Fibroblast of skin of right quadriceps (primary cell): Measurements from ENCODE around the gene SSBP4.
A peak's percentile ranks its signal among the peaks of the same experiment; 100 is the strongest.

ENCODE experiments used
- DNase-seq: peaks from one replicate; pipeline ENCODE4 v3.0.0-alpha.2; 2013

The SSBP4 gene

GRCh38 chr19:18473003-18473705 is 54.0 kb downstream of the SSBP4 start:
- no peak for DNase-seq

DNA sequence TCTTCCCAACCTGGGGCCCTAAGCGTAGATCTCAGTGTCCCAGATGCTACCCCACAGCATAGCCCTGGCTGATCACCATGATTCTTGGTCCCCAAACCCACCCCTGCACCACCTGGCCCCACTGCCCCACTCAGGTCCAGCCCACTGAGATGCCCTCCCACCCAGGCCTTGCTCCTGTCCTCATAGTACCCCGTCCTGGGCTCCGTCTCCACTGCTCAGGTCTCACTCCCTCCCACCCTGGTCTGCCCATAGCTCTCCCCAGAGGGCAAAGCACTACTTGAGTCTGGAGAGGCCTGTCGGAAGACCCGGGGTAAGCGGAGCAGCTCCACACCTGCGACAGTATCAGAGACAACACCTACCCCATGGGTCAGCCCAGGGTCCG is 54.5 kb downstream of the SSBP4 start:
- no peak for DNase-seq

- no peak for DNase-seq
Observed at GRCh38 chr19:18474366-18474887, 55.2 kb downstream of the SSBP4 start.

DNA sequence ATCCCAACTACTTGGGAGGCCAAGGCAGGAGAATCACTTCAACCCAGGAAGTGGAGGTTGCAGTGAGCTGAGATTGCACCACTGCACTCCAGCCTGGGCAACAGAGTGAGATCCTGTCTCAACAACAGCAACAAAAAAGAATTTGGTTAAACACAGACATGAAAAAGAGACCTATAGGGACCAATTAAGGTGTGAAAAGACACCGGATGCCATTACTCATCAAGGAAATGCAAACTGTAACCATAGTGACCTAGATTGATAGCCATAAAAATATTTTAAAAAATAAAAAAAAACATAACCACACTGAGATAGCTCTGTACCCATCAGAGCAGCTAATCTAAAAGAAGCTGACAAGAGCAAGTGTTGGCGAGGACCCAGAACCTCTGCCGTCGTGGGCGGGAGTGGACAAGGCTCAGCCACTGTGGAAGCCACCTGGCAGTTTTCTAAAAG is 55.8 kb downstream of the SSBP4 start:
- DNase-seq = no peak

- DNase-seq = no peak
Observed at GRCh38 chr19:18475762-18476331, 56.6 kb downstream of the SSBP4 start.

- no peak for DNase-seq
Observed at GRCh38 chr19:18476507-18477041, 57.4 kb downstream of the SSBP4 start.

- no peak for DNase-seq
Observed at GRCh38 chr19:18477042-18477779, 58.0 kb downstream of the SSBP4 start.

GRCh38 chr19:18477974-18478373 is 58.8 kb downstream of the SSBP4 start:
- no peak for DNase-seq

DNA sequence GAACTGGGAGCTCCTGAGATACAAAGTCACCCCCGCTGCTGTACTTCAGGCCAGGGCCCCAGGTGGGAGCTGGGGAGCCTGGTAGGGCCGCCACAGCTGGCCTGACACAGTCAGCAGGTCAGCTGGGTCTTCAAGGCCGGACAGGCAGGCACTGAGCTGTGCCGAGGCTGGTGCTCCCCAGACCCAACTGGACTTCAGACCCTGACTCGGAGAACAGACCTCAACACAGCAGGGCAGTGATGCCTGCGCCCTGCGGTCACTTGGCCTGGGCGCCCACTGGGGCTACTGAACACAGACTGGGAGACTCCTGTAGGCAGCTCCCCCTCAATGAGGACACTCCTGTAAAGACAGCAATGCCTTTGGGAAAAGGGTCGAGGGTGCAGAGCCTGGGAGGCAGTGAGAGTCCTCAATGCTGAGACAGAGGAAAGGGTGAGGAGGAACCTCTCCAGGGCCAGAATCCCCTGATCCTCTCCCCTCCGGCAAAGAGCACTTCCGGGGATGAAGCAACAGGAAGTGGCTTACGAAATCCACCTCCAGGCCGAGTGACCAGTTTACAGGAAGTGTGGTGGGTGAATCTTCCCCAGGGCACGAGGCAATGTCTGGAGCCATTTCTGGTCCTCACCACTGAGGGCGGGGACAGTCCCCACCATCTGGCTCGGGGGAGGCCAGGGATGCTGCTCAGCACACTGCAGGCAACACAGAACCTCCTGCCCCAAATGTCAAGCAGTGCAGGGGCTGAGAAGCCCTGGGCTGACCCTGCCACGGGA is 59.5 kb downstream of the SSBP4 start:
- DNase-seq = peak; percentile 81

DNA sequence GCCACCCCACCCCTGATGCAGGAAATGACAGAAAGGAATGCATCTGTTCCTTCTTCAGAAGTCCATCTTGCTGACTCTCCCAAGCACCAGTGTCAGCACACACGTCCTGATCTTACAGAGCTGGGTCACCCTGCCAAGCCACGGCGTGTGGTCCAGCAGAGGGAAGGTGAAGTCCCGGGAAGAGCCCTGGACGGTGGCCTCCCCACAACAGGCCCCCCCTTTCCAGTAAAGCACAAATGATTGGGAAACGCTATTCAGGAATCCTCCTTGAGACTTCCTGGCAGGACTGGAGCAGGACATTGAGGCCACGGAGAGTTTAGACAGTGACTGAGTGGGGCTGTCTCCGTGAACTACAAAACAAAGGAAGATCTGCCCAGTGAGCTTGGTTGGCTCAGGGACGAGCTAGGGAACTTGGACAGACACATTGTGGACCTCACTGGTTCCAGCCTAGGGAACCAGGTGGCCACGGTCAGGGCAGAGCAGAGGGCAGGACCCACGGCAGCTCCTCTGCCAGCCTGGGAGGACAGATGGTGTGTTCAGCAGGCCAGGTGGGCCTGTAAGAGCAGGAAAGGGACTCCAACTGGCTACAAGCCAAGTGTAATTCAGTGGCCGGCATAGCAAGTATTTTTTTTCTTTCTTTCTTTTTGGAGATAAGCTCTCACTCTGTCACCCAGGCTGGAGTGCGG is 61.0 kb downstream of the SSBP4 start:
- peak; percentile 42 for DNase-seq

GRCh38 chr19:18481505-18482222 is 62.5 kb downstream of the SSBP4 start:
- no peak for DNase-seq

DNA sequence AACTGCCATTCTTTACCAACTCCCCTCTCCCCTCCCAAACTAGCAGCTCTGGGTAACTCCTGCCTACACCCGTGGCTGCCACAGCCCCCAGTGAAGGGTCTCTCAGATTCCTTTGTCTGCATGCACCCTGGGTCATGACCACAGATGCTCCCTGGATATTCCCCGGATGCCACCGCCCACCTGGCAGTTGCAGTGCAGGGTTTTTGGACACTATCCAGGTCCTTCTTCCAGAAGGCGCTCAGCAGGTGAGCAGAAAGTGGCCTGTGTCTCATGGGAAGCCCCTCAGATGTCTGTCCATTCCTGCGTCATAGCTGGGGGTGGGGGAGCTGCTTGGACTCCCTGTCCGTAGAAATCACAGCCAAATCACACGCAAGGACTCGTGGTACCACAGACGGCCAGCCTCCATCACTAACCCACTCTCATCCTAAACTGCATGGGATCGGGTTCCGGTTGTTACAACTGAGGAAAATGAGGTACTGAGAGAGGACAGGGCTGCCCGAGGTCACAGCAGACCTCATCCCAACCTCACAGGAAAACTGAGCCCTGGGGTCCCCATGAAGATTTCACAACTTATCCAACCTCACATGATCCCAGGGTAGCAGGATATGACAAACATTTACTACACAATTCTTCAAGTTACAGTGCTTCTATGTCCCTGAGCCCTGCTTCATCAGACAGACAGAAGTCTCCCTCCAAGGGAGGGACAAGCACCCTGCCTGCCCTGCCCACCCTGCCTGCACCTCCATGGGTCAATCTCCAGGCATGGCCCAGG is 64.1 kb downstream of the SSBP4 start:
- DNase-seq = no peak
